K562 (cell line): ENCODE results near the gene RCOR2. TPM values are rescaled to one million over a fixed set of nuclear protein-coding genes. Genes with fewer than 3 reads are reported as not detected.
A peak's percentile ranks its signal among the peaks of the same experiment; 100 is the strongest.

Source experiments
- ATF1 ChIP-seq, 2 experiments: fragments of 450-650 bp in 1 of 2; IDR thresholded peaks; 2 replicates each; pipeline ENCODE4 v1.6.1; 2016; ENCODE audit warnings: missing compliant biosample characterization in 1 of 2, missing genetic modification characterization in 1 of 2
- BACH1 ChIP-seq: fragments of 200-800 bp; sonication (Bioruptor generic); IDR thresholded peaks from 2 replicates; pipeline ENCODE4 v1.6.1; 2016; ENCODE audit warnings: missing genetic modification characterization, missing compliant biosample characterization
- BRD4 ChIP-seq: fragments of 200-600 bp; sonication (generic); IDR thresholded peaks from 2 replicates; pipeline ENCODE4 v1.6.1; 2017; ENCODE audit warnings: inconsistent platforms
- COPS2 ChIP-seq: fragments of 450-650 bp; conservative IDR thresholded peaks from 2 replicates; pipeline ENCODE4 v1.6.1; 2016; ENCODE audit warnings: mild to moderate bottlenecking, moderate library complexity
- FOXA3 ChIP-seq, 2 experiments: fragments of 450-650 bp in 1 of 2; sonication (generic) in 1 of 2; formaldehyde crosslinking; IDR thresholded peaks in 1 of 2; conservative IDR thresholded peaks in 1 of 2; 2 replicates each; pipeline versions ENCODE4 v1.4.0 to v1.8.0; 2020 to 2022; ENCODE audit warnings: mild to moderate bottlenecking in 2 of 2, missing genetic modification reagents in 1 of 2
- FOXM1 ChIP-seq, 2 experiments: fragments of 450-650 bp in 1 of 2; sonication (generic) in 1 of 2; formaldehyde crosslinking in 1 of 2; IDR thresholded peaks; 2 replicates each; pipeline versions ENCODE4 v1.6.1 to v1.9.0; 2017 to 2022; ENCODE audit warnings: low read depth in 2 of 2, mild to moderate bottlenecking in 2 of 2, missing genetic modification reagents in 1 of 2, moderate library complexity in 1 of 2
- GTF2F1 ChIP-seq: IDR thresholded peaks from 2 replicates; pipeline ENCODE4 v1.6.1; 2011; ENCODE audit warnings: low read depth, low read length, improper control_type of control experiment
- MBD2 ChIP-seq: sonication (generic); IDR thresholded peaks from 2 replicates; pipeline ENCODE4 v1.6.1; 2016; ENCODE audit warnings: low read depth, borderline replicate concordance
- NR2F6 ChIP-seq: fragments of 450-650 bp; formaldehyde crosslinking; IDR thresholded peaks from 2 replicates; pipeline ENCODE4 v1.4.0; 2020; ENCODE audit warnings: mild to moderate bottlenecking
- NUFIP1 ChIP-seq: fragments of 450-650 bp; IDR thresholded peaks from 2 replicates; pipeline ENCODE4 v1.6.1; 2018; ENCODE audit not compliant: partially characterized antibody
- OTX1 ChIP-seq: fragments of 450-650 bp; formaldehyde crosslinking; IDR thresholded peaks from 2 replicates; pipeline ENCODE4 v1.4.0; 2022; ENCODE audit warnings: mild to moderate bottlenecking
- PPARD ChIP-seq: fragments of 250-450 bp; sonication (Bioruptor Pico); IDR thresholded peaks from 2 replicates; pipeline ENCODE4 v1.8.0; 2022; ENCODE audit warnings: inconsistent platforms, mild to moderate bottlenecking, moderate library complexity
- RAD51 ChIP-seq: fragments of 450-650 bp; IDR thresholded peaks from 2 replicates; pipeline ENCODE4 v1.7.1; 2016; ENCODE audit warnings: low read depth, mild to moderate bottlenecking, borderline replicate concordance
- RBM39 ChIP-seq: fragments of 200-400 bp; formaldehyde crosslinking; optimal IDR thresholded peaks from 2 replicates; pipeline ENCODE3; 2018; ENCODE audit warnings: low read depth, low read length
- TAF1 ChIP-seq: IDR thresholded peaks from 2 replicates; pipeline ENCODE4 v1.6.1; 2011; ENCODE audit warnings: mild to moderate bottlenecking, low read length, moderate library complexity; ENCODE audit not compliant: insufficient read depth, control insufficient read depth, severe bottlenecking; ENCODE audit errors: extremely low read depth
- TAL1 ChIP-seq: fragments of 450-650 bp; IDR thresholded peaks from 2 replicates; pipeline ENCODE4 v1.6.1; 2016; ENCODE audit warnings: mild to moderate bottlenecking
- XRCC5 ChIP-seq: fragments of 200-400 bp; formaldehyde crosslinking; IDR thresholded peaks from 2 replicates; pipeline ENCODE4 v1.6.1; 2017; ENCODE audit warnings: low read depth, mild to moderate bottlenecking, low read length
- ZNF408 ChIP-seq: fragments of 250-450 bp; sonication (Bioruptor Pico); IDR thresholded peaks from 2 replicates; pipeline ENCODE4 v1.4.0; 2020; ENCODE audit warnings: low read depth, mild to moderate bottlenecking, moderate library complexity
- ZZZ3 ChIP-seq: fragments of 450-650 bp; IDR thresholded peaks from 2 replicates; pipeline ENCODE4 v1.6.1; 2016; ENCODE audit warnings: antibody characterized with exemption, mild to moderate bottlenecking, moderate library complexity
- polyA plus RNA-seq, 8 experiments: library from polyadenylated mRNA; depleted of rRNA in 4 of 8; stranded (reverse) in 5 of 8; unstranded in 3 of 8; fragments of >200 nt; fragmentation: Nextera tagmentation in 2 of 8; fragmentation: Illumina TruSeq in 1 of 8; extraction: Ambion mirVana in 2 of 8; extraction: Trizol in 1 of 8; gene quantifications; 2 replicates each; pipeline versions ENCODE4 v1.2.1 to v1.2.3, GENCODE V29; 2011 to 2014; ENCODE audit warnings: inconsistent platforms in 1 of 8, missing spikeins in 1 of 8
- total RNA-seq, 7 experiments: library from RNA; depleted of rRNA in 6 of 7; stranded (reverse); fragments of >200 nt in 6 of 7; fragmentation: Illumina TruSeq in 2 of 7; extraction: Trizol in 2 of 7; gene quantifications; 2 replicates each; pipeline versions ENCODE4 v1.2.1 to v1.2.3, GENCODE V29; 2011 to 2021; ENCODE audit warnings: low replicate concordance in 1 of 7
- TF ChIP-seq, protein P1 (sequence below): fragments of 450-650 bp; IDR thresholded peaks from 2 replicates; pipeline ENCODE4 v1.6.1; 2017; ENCODE audit warnings: antibody characterized with exemption, mild to moderate bottlenecking
- TF ChIP-seq, protein P2 (sequence below): fragments of 450-650 bp; formaldehyde crosslinking; IDR thresholded peaks from 2 replicates; pipeline ENCODE4 v1.4.0; 2022; ENCODE audit warnings: missing genetic modification characterization
- TF ChIP-seq, protein P3 (sequence below): IDR thresholded peaks from 2 replicates; pipeline ENCODE4 v1.6.1; 2016; ENCODE audit warnings: missing genetic modification characterization, missing compliant biosample characterization

The RCOR2 gene
- total and polyA plus RNA-seq, 9 of the 15 experiments (the other 6 are each of a cell fraction or from before 2014, with no cell fraction given): 0.04 to 6.5 (median 2.5) TPM; not detected in 1

DNA sequence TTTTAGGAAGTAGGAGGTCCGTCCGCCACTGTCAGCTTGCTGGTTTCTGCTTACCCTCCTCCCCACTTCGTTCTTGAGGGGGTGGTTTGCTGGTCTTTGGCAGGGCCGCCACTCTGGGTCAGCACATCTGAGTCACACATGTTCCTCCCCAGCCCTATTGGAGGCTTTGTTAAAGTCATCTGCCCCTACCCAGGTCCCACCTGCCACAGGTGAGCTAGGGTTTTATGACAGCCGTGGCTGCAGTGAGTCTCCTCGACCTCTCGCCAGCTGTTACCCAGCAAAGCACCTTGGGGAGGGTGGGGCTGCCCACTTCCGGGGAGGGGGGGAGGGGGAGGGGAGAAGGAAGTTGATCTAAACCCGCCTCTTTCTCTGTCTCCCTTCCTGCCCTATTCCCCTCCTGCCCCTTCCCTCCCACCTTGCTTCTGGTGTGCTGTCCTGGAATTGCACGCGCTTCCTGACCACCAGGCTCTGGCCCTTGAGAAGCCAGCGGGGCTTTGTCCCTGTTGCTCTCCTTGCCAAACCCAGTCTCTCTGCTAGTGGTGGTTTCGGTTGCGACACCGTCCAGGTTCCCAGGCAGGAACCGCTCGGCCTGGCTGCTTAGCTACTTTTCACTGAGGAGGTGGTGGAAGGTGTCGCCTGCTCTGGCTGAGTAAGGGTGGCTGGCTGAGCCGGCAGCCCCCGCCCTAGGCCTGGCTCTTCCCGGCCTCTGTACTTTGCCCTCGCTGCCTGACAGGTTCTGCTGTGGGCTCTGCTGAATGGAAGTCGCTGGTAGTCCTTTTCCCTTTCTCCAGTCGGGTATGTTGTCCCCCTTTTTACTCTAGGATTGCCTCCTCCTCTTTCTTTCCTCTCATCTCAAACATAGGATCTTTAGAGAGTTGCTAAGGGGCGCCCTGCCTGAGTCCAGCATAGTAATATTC, 28.5 kb downstream of the RCOR2 start (continued):
- TF ChIP-seq ATF1 (CRISPR knock-in tag; IDR thresholded peaks at IDR 0.05) (no peak), ATF1 (tag; IDR thresholded peaks at IDR 0.05) (no peak), NUFIP1 (no peak), BRD4 (no peak), MBD2 (no peak), ZZZ3 (no peak), GTF2F1 (no peak), COPS2 (no peak), BACH1 (tag) (no peak), RBM39 (no peak), NR2F6 (CRISPR knock-in tag) (no peak), FOXA3 (CRISPR knock-in tag; conservative IDR thresholded peaks at IDR 0.05 in 1 of 2, IDR thresholded peaks at IDR 0.05 in 1 of 2) (no peak), XRCC5 (no peak), TAF1 (peak; percentile 35), OTX1 (no peak), ZNF408 (CRISPR knock-in tag) (no peak), PPARD (no peak), FOXM1 (IDR thresholded peaks at IDR 0.05; ENCODE audit: low read depth) (no peak), FOXM1 (CRISPR knock-in tag; IDR thresholded peaks at IDR 0.05; ENCODE audit: low read depth) (no peak), TAL1 (no peak), RAD51 (no peak)
- TF ChIP-seq, protein P1, sequence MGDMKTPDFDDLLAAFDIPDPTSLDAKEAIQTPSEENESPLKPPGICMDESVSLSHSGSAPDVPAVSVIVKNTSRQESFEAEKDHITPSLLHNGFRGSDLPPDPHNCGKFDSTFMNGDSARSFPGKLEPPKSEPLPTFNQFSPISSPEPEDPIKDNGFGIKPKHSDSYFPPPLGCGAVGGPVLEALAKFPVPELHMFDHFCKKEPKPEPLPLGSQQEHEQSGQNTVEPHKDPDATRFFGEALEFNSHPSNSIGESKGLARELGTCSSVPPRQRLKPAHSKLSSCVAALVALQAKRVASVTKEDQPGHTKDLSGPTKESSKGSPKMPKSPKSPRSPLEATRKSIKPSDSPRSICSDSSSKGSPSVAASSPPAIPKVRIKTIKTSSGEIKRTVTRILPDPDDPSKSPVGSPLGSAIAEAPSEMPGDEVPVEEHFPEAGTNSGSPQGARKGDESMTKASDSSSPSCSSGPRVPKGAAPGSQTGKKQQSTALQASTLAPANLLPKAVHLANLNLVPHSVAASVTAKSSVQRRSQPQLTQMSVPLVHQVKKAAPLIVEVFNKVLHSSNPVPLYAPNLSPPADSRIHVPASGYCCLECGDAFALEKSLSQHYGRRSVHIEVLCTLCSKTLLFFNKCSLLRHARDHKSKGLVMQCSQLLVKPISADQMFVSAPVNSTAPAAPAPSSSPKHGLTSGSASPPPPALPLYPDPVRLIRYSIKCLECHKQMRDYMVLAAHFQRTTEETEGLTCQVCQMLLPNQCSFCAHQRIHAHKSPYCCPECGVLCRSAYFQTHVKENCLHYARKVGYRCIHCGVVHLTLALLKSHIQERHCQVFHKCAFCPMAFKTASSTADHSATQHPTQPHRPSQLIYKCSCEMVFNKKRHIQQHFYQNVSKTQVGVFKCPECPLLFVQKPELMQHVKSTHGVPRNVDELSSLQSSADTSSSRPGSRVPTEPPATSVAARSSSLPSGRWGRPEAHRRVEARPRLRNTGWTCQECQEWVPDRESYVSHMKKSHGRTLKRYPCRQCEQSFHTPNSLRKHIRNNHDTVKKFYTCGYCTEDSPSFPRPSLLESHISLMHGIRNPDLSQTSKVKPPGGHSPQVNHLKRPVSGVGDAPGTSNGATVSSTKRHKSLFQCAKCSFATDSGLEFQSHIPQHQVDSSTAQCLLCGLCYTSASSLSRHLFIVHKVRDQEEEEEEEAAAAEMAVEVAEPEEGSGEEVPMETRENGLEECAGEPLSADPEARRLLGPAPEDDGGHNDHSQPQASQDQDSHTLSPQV: no peak
- TF ChIP-seq, protein P2, sequence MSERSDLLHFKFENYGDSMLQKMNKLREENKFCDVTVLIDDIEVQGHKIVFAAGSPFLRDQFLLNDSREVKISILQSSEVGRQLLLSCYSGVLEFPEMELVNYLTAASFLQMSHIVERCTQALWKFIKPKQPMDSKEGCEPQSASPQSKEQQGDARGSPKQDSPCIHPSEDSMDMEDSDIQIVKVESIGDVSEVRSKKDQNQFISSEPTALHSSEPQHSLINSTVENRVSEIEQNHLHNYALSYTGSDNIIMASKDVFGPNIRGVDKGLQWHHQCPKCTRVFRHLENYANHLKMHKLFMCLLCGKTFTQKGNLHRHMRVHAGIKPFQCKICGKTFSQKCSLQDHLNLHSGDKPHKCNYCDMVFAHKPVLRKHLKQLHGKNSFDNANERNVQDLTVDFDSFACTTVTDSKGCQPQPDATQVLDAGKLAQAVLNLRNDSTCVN: no peak
- TF ChIP-seq, protein P3, sequence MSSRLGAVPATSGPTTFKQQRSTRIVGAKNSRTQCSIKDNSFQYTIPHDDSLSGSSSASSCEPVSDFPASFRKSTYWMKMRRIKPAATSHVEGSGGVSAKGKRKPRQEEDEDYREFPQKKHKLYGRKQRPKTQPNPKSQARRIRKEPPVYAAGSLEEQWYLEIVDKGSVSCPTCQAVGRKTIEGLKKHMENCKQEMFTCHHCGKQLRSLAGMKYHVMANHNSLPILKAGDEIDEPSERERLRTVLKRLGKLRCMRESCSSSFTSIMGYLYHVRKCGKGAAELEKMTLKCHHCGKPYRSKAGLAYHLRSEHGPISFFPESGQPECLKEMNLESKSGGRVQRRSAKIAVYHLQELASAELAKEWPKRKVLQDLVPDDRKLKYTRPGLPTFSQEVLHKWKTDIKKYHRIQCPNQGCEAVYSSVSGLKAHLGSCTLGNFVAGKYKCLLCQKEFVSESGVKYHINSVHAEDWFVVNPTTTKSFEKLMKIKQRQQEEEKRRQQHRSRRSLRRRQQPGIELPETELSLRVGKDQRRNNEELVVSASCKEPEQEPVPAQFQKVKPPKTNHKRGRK (tag): no peak
